GM23338 (cell line): Measurements from ENCODE around the gene OAS3.

ENCODE experiments used
- CREB1 ChIP-seq: fragments of 250-450 bp; sonication (Bioruptor Pico); IDR thresholded peaks from 2 replicates; pipeline ENCODE4 v1.5.0; 2020; ENCODE audit warnings: low read depth, mild to moderate bottlenecking, moderate library complexity
- EZH2 ChIP-seq: fragments of 200-600 bp; sonication (generic); IDR thresholded peaks from one replicate; pipeline ENCODE4 v1.8.0; 2017; ENCODE audit warnings: antibody characterized with exemption, mild to moderate bottlenecking, low read depth; ENCODE audit not compliant: unreplicated experiment
- EZH2phosphoT487 ChIP-seq: fragments of 200-600 bp; sonication (generic); IDR thresholded peaks from one replicate; pipeline ENCODE4 v1.8.1; 2018; ENCODE audit warnings: antibody characterized with exemption; ENCODE audit not compliant: unreplicated experiment
- JUNB ChIP-seq: IDR thresholded peaks from one replicate; pipeline ENCODE4 v1.6.1; 2016; ENCODE audit warnings: antibody characterized with exemption; ENCODE audit not compliant: unreplicated experiment
- POLR2AphosphoS5 ChIP-seq: IDR thresholded peaks from 2 replicates; pipeline ENCODE4 v1.6.1; 2016; ENCODE audit warnings: antibody characterized with exemption, low read depth
- STAT1 ChIP-seq: IDR thresholded peaks from one replicate; pipeline ENCODE4 v1.6.1; 2016; ENCODE audit warnings: antibody characterized with exemption; ENCODE audit not compliant: unreplicated experiment
- ZNF114 ChIP-seq: fragments of 250-450 bp; sonication (Bioruptor Pico); IDR thresholded peaks from 2 replicates; pipeline ENCODE4 v1.5.0; 2020; ENCODE audit warnings: mild to moderate bottlenecking, moderate library complexity
- TF ChIP-seq, protein P1 (sequence below), 2 experiments: fragments of 200-600 bp in 1 of 2; sonication (generic) in 1 of 2; conservative IDR thresholded peaks; 2 replicates each; pipeline versions ENCODE4 v1.5.1 to v1.6.1; 2016 to 2017; ENCODE audit warnings: antibody characterized with exemption in 2 of 2, low read depth in 2 of 2, mild to moderate bottlenecking in 2 of 2, moderate library complexity in 1 of 2
- TF ChIP-seq, protein P2 (sequence below): IDR thresholded peaks from one replicate; pipeline ENCODE4 v1.6.1; 2018; ENCODE audit warnings: antibody characterized with exemption; ENCODE audit not compliant: unreplicated experiment
- TF ChIP-seq, protein P3 (sequence below): fragments of 250-450 bp; sonication (Bioruptor Pico); IDR thresholded peaks from 2 replicates; pipeline ENCODE4 v1.5.0; 2020; ENCODE audit warnings: mild to moderate bottlenecking, moderate library complexity
- TF ChIP-seq, protein P4 (sequence below): IDR thresholded peaks from 2 replicates; pipeline ENCODE4 v1.6.1; 2016; ENCODE audit warnings: antibody characterized with exemption

DNA sequence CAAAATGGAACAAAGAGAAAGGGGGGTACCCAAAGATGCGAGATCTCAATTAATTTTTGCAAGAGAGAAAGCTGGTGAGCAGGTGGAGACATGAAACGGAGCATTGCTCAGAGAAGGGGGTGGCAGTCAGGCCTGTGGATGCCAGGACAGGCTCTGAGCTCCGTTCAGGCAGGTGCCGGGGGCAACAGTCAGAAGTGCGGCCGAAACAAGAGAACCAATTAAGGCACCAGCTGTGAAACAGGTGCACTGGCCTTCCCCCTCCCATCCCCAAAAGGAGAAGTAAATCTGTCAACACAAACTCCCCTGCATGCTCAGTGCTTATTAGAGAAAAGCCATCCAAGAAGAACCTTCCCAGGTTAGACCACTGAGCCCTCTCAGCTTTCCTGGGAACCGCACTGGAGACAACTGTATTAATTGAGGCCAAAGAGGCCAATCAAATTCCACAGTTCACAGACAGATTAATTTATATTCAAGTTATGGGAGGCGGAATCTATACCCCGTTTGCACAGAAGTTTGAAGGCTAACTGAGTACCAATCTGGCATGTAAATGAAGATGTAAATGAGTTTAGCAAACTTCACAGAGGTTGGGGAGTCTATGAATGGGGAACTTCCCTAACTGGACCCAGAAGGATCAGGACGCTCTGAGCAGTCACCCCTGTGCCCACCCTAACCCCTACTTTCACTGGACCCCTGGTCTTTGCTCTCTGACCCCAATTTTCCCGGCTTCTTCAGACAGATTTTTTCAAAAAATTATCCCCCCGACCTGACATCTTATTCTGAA is 60.9 kb downstream of the OAS3 start:
- TF ChIP-seq STAT1 (no peak), EZH2 (no peak), POLR2AphosphoS5 (no peak), JUNB (no peak), EZH2phosphoT487 (no peak), CREB1 (CRISPR knock-in tag) (no peak), ZNF114 (CRISPR knock-in tag) (no peak)
- TF ChIP-seq, protein P1, sequence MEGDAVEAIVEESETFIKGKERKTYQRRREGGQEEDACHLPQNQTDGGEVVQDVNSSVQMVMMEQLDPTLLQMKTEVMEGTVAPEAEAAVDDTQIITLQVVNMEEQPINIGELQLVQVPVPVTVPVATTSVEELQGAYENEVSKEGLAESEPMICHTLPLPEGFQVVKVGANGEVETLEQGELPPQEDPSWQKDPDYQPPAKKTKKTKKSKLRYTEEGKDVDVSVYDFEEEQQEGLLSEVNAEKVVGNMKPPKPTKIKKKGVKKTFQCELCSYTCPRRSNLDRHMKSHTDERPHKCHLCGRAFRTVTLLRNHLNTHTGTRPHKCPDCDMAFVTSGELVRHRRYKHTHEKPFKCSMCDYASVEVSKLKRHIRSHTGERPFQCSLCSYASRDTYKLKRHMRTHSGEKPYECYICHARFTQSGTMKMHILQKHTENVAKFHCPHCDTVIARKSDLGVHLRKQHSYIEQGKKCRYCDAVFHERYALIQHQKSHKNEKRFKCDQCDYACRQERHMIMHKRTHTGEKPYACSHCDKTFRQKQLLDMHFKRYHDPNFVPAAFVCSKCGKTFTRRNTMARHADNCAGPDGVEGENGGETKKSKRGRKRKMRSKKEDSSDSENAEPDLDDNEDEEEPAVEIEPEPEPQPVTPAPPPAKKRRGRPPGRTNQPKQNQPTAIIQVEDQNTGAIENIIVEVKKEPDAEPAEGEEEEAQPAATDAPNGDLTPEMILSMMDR (conservative IDR thresholded peaks at IDR 0.05; ENCODE audit: low read depth in 2 of 2), result no peak
- TF ChIP-seq, protein P2, sequence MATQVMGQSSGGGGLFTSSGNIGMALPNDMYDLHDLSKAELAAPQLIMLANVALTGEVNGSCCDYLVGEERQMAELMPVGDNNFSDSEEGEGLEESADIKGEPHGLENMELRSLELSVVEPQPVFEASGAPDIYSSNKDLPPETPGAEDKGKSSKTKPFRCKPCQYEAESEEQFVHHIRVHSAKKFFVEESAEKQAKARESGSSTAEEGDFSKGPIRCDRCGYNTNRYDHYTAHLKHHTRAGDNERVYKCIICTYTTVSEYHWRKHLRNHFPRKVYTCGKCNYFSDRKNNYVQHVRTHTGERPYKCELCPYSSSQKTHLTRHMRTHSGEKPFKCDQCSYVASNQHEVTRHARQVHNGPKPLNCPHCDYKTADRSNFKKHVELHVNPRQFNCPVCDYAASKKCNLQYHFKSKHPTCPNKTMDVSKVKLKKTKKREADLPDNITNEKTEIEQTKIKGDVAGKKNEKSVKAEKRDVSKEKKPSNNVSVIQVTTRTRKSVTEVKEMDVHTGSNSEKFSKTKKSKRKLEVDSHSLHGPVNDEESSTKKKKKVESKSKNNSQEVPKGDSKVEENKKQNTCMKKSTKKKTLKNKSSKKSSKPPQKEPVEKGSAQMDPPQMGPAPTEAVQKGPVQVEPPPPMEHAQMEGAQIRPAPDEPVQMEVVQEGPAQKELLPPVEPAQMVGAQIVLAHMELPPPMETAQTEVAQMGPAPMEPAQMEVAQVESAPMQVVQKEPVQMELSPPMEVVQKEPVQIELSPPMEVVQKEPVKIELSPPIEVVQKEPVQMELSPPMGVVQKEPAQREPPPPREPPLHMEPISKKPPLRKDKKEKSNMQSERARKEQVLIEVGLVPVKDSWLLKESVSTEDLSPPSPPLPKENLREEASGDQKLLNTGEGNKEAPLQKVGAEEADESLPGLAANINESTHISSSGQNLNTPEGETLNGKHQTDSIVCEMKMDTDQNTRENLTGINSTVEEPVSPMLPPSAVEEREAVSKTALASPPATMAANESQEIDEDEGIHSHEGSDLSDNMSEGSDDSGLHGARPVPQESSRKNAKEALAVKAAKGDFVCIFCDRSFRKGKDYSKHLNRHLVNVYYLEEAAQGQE, result no peak
- TF ChIP-seq, protein P3, sequence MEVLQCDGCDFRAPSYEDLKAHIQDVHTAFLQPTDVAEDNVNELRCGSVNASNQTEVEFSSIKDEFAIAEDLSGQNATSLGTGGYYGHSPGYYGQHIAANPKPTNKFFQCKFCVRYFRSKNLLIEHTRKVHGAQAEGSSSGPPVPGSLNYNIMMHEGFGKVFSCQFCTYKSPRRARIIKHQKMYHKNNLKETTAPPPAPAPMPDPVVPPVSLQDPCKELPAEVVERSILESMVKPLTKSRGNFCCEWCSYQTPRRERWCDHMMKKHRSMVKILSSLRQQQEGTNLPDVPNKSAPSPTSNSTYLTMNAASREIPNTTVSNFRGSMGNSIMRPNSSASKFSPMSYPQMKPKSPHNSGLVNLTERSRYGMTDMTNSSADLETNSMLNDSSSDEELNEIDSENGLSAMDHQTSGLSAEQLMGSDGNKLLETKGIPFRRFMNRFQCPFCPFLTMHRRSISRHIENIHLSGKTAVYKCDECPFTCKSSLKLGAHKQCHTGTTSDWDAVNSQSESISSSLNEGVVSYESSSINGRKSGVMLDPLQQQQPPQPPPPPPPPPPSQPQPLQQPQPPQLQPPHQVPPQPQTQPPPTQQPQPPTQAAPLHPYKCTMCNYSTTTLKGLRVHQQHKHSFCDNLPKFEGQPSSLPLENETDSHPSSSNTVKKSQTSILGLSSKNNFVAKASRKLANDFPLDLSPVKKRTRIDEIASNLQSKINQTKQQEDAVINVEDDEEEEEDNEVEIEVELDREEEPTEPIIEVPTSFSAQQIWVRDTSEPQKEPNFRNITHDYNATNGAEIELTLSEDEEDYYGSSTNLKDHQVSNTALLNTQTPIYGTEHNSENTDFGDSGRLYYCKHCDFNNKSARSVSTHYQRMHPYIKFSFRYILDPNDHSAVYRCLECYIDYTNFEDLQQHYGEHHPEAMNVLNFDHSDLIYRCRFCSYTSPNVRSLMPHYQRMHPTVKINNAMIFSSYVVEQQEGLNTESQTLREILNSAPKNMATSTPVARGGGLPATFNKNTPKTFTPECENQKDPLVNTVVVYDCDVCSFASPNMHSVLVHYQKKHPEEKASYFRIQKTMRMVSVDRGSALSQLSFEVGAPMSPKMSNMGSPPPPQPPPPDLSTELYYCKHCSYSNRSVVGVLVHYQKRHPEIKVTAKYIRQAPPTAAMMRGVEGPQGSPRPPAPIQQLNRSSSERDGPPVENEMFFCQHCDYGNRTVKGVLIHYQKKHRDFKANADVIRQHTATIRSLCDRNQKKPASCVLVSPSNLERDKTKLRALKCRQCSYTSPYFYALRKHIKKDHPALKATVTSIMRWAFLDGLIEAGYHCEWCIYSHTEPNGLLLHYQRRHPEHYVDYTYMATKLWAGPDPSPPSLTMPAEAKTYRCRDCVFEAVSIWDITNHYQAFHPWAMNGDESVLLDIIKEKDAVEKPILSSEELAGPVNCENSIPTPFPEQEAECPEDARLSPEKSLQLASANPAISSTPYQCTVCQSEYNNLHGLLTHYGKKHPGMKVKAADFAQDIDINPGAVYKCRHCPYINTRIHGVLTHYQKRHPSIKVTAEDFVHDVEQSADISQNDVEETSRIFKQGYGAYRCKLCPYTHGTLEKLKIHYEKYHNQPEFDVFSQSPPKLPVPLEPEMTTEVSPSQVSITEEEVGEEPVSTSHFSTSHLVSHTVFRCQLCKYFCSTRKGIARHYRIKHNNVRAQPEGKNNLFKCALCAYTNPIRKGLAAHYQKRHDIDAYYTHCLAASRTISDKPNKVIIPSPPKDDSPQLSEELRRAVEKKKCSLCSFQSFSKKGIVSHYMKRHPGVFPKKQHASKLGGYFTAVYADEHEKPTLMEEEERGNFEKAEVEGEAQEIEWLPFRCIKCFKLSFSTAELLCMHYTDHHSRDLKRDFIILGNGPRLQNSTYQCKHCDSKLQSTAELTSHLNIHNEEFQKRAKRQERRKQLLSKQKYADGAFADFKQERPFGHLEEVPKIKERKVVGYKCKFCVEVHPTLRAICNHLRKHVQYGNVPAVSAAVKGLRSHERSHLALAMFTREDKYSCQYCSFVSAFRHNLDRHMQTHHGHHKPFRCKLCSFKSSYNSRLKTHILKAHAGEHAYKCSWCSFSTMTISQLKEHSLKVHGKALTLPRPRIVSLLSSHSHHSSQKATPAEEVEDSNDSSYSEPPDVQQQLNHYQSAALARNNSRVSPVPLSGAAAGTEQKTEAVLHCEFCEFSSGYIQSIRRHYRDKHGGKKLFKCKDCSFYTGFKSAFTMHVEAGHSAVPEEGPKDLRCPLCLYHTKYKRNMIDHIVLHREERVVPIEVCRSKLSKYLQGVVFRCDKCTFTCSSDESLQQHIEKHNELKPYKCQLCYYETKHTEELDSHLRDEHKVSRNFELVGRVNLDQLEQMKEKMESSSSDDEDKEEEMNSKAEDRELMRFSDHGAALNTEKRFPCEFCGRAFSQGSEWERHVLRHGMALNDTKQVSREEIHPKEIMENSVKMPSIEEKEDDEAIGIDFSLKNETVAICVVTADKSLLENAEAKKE (CRISPR knock-in tag), result no peak
- TF ChIP-seq, protein P4, sequence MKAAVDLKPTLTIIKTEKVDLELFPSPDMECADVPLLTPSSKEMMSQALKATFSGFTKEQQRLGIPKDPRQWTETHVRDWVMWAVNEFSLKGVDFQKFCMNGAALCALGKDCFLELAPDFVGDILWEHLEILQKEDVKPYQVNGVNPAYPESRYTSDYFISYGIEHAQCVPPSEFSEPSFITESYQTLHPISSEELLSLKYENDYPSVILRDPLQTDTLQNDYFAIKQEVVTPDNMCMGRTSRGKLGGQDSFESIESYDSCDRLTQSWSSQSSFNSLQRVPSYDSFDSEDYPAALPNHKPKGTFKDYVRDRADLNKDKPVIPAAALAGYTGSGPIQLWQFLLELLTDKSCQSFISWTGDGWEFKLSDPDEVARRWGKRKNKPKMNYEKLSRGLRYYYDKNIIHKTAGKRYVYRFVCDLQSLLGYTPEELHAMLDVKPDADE, result no peak
